Glutamatergic neuron (in vitro differentiated cells): Measurements from ENCODE around the gene LSM12. TPM values are rescaled to one million over a fixed set of nuclear protein-coding genes. Genes with fewer than 3 reads are reported as not detected.

Experiments
- DNase-seq: peaks from one replicate; pipeline ENCODE4 v3.0.0; 2022
- H3K27ac Mint-ChIP-seq: one replicate; pipeline ENCODE4 v1.8.0; 2020; ENCODE audit warnings: mild to moderate bottlenecking, mixed read lengths, inconsistent platforms; ENCODE audit not compliant: unreplicated experiment
- H3K27me3 Mint-ChIP-seq: one replicate; pipeline ENCODE4 v1.8.0; 2020; ENCODE audit warnings: mild to moderate bottlenecking, moderate library complexity, mixed read lengths, inconsistent platforms; ENCODE audit not compliant: unreplicated experiment
- H3K36me3 Mint-ChIP-seq: one replicate; pipeline ENCODE4 v1.8.0; 2020; ENCODE audit warnings: mild to moderate bottlenecking, mixed read lengths, inconsistent platforms; ENCODE audit not compliant: unreplicated experiment
- H3K4me1 Mint-ChIP-seq: one replicate; pipeline ENCODE4 v1.8.0; 2020; ENCODE audit warnings: mild to moderate bottlenecking, low read depth, mixed read lengths, inconsistent platforms; ENCODE audit not compliant: unreplicated experiment
- H3K4me3 Mint-ChIP-seq: one replicate; pipeline ENCODE4 v1.8.0; 2020; ENCODE audit warnings: mild to moderate bottlenecking, mixed read lengths, inconsistent platforms; ENCODE audit not compliant: unreplicated experiment
- H3K9me3 Mint-ChIP-seq: one replicate; pipeline ENCODE4 v1.8.0; 2020; ENCODE audit warnings: mild to moderate bottlenecking, moderate library complexity, mixed read lengths, inconsistent platforms; ENCODE audit not compliant: unreplicated experiment
- CTCF ChIP-seq: fragments of 200-600 bp; sonication (generic); IDR thresholded peaks from one replicate; pipeline ENCODE4 v1.5.0; 2021; ENCODE audit not compliant: partially characterized antibody, unreplicated experiment
- total RNA-seq: library from RNA; stranded (reverse); fragmentation: NEBNext Ultra II Directional; extraction: Animal tissue kit (Norgen Biotek cat#: 25700); gene quantifications from one replicate; pipeline ENCODE4 v1.2.1, GENCODE V29; 2021; ENCODE audit not compliant: unreplicated experiment

The LSM12 gene
- total RNA-seq, 1 donor from 2014 or later, result 57.9 TPM

- no peaks in the 10 kb centered on the region for H3K27me3 Mint-ChIP-seq
- peaks cover 2% of the 10 kb centered on the region for H3K9me3 Mint-ChIP-seq
- no peak for DNase-seq
- H3K4me3 Mint-ChIP-seq, result no peak overlapping the region
- H3K4me1 Mint-ChIP-seq, result peaks cover 7% of the 10 kb centered on the region
- no peaks in the 10 kb centered on the region for H3K36me3 Mint-ChIP-seq
- no peak overlapping the region for H3K27ac Mint-ChIP-seq
- no peak for TF ChIP-seq CTCF
Observed at GRCh38 chr17:44033861-44034408, 32.5 kb downstream of the LSM12 start.

GRCh38 chr17:44030482-44030881 is 36.0 kb downstream of the LSM12 start:
- Mint-ChIP-seq H3K27ac (no peak overlapping the region), H3K9me3 (peaks cover 3% of the 10 kb centered on the region), H3K4me1 (peaks cover 5% of the 10 kb centered on the region), H3K36me3 (no peaks in the 10 kb centered on the region), H3K4me3 (no peak overlapping the region), H3K27me3 (no peaks in the 10 kb centered on the region)
- DNase-seq, result no peak
- TF ChIP-seq CTCF, result no peak

GRCh38 chr17:44029736-44030135 is 36.7 kb downstream of the LSM12 start:
- no peak for DNase-seq
- Mint-ChIP-seq H3K27ac (no peak overlapping the region), H3K4me3 (no peak overlapping the region), H3K4me1 (peaks cover 10% of the 10 kb centered on the region), H3K36me3 (no peaks in the 10 kb centered on the region), H3K9me3 (peaks cover 3% of the 10 kb centered on the region), H3K27me3 (no peaks in the 10 kb centered on the region)
- no peak for TF ChIP-seq CTCF

GRCh38 chr17:44024853-44025252 is 41.6 kb downstream of the LSM12 start:
- H3K27ac Mint-ChIP-seq, result peak overlapping the region; percentile 13
- H3K36me3 Mint-ChIP-seq, result no peaks in the 10 kb centered on the region
- DNase-seq, result no peak
- peaks cover 4% of the 10 kb centered on the region for H3K27me3 Mint-ChIP-seq
- H3K4me1 Mint-ChIP-seq, result peaks cover 29% of the 10 kb centered on the region
- TF ChIP-seq CTCF, result no peak
- peak overlapping the region; percentile 44 for H3K4me3 Mint-ChIP-seq
- H3K9me3 Mint-ChIP-seq, result peaks cover 9% of the 10 kb centered on the region

- no peaks in the 10 kb centered on the region for H3K36me3 Mint-ChIP-seq
- H3K27ac Mint-ChIP-seq, result peak overlapping the region; percentile 13
- H3K9me3 Mint-ChIP-seq, result peaks cover 9% of the 10 kb centered on the region
- peak; percentile 43 for DNase-seq
- H3K4me3 Mint-ChIP-seq, result peak overlapping the region; percentile 63
- TF ChIP-seq CTCF, result no peak
- H3K27me3 Mint-ChIP-seq, result peaks cover 4% of the 10 kb centered on the region
- H3K4me1 Mint-ChIP-seq, result peaks cover 27% of the 10 kb centered on the region
Observed at GRCh38 chr17:44024271-44024663, 42.2 kb downstream of the LSM12 start.
